Activated effector memory CD4-positive, alpha-beta T cell treated with Interleukin-2 at 50 U/mL for 16 hours (primary cell): Measurements from ENCODE around the gene ZYX.

ENCODE experiments used
- DNase-seq: peaks from one replicate; pipeline ENCODE4 v3.0.0-alpha.2; 2020

The ZYX gene

GRCh38 chr7:143363016-143363937 is 17.9 kb upstream of the ZYX start:
- DNase-seq = no peak

- no peak for DNase-seq
These were observed 13.2 kb upstream of the ZYX start for GRCh38 chr7:143367972-143368371.

- no peak for DNase-seq
These were observed 12.8 kb upstream of the ZYX start for GRCh38 chr7:143368387-143368786.

- no peak for DNase-seq
These were observed 11.2 kb upstream of the ZYX start for GRCh38 chr7:143369678-143370651.

- peak; percentile 64 for DNase-seq
These were observed 9.1 kb upstream of the ZYX start for GRCh38 chr7:143372070-143372469.

GRCh38 chr7:143373255-143373794 is 7.8 kb upstream of the ZYX start:
- no peak for DNase-seq

- no peak for DNase-seq
These were observed 6.6 kb upstream of the ZYX start for GRCh38 chr7:143374561-143374960.

GRCh38 chr7:143375298-143376034 is 5.7 kb upstream of the ZYX start:
- peak; percentile 31 for DNase-seq

- DNase-seq = no peak
These were observed 4.7 kb upstream of the ZYX start for GRCh38 chr7:143376396-143376795.

GRCh38 chr7:143379611-143380259 is 1.4 kb upstream of the ZYX start:
- no peak for DNase-seq

GRCh38 chr7:143380260-143380645 is 892 bp upstream of the ZYX start:
- DNase-seq = peak; percentile 81

- no peak for DNase-seq
These were observed 431 bp downstream of the ZYX start for GRCh38 chr7:143381427-143382125.

- DNase-seq = no peak
These were observed 1.1 kb downstream of the ZYX start for GRCh38 chr7:143382126-143382790.

- DNase-seq = no peak
These were observed 1.9 kb downstream of the ZYX start for GRCh38 chr7:143382791-143383641.

GRCh38 chr7:143383642-143383957 is 2.5 kb downstream of the ZYX start:
- no peak for DNase-seq

GRCh38 chr7:143384148-143384547 is 3.0 kb downstream of the ZYX start:
- no peak for DNase-seq

GRCh38 chr7:143384661-143385631 is 3.8 kb downstream of the ZYX start:
- no peak for DNase-seq

GRCh38 chr7:143385891-143386781 is 5.0 kb downstream of the ZYX start:
- no peak for DNase-seq
